GM20000 (cell line): ENCODE data around the gene PLD5.
"Not testable (repeated sequence)": the region's sequence is repeated elsewhere in the genome, so short reads cannot be mapped to it uniquely, and the experiment has no call there.

Experiments
- DNase-seq: peaks from one replicate; pipeline ENCODE4 v3.0.0; 2012; ENCODE audit warnings: low spot score
- TF ChIP-seq, protein P1 (sequence below): IDR thresholded peaks from 2 replicates; pipeline ENCODE4 v1.5.1; 2012; ENCODE audit warnings: mild to moderate bottlenecking, control low read depth; ENCODE audit errors: extremely low read depth, missing control alignments

PLD5 gene

DNA sequence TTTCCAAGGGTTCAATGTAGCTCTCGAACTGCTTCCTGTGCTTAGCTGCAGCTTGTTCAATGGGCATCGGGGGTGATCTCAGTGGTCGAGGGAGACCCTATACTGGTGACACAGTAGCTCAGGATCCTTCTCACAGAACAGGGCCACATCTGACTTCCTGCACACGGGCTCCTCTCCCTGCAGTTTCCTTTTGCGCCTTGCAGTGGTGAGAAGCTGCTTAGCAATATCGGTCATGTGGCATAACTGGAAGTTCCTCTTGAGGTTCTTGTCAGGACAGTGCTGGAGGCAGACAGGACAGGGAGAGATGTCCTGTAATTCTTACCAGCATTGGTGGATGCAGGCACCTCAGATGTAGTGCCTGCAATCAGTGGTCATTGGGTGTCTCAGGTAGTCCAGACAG is 385.1 kb downstream of the PLD5 start:
- DNase-seq = peak; percentile 6
- TF ChIP-seq, protein P1, sequence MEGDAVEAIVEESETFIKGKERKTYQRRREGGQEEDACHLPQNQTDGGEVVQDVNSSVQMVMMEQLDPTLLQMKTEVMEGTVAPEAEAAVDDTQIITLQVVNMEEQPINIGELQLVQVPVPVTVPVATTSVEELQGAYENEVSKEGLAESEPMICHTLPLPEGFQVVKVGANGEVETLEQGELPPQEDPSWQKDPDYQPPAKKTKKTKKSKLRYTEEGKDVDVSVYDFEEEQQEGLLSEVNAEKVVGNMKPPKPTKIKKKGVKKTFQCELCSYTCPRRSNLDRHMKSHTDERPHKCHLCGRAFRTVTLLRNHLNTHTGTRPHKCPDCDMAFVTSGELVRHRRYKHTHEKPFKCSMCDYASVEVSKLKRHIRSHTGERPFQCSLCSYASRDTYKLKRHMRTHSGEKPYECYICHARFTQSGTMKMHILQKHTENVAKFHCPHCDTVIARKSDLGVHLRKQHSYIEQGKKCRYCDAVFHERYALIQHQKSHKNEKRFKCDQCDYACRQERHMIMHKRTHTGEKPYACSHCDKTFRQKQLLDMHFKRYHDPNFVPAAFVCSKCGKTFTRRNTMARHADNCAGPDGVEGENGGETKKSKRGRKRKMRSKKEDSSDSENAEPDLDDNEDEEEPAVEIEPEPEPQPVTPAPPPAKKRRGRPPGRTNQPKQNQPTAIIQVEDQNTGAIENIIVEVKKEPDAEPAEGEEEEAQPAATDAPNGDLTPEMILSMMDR = no peak

DNA sequence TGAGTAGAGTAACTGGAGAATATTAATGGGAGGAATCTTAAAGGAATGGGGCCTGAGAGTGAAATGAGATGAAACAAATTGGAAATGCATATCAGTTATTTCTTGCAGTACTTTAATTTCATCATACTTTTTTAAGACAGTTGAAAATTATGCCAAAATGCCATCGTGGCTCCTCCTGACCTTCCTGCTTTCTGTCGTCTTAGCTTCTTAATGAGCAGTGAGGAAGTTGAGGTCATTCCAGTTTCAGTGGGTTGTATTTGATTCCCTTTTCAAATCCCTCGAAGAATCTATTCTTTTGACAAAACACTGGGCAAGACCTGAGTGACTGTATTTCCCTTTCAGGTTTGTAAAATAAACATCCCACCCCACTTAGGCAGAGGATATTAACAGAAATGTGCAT is 390.7 kb downstream of the PLD5 start:
- TF ChIP-seq, protein P1 = no peak
- no peak for DNase-seq

DNA sequence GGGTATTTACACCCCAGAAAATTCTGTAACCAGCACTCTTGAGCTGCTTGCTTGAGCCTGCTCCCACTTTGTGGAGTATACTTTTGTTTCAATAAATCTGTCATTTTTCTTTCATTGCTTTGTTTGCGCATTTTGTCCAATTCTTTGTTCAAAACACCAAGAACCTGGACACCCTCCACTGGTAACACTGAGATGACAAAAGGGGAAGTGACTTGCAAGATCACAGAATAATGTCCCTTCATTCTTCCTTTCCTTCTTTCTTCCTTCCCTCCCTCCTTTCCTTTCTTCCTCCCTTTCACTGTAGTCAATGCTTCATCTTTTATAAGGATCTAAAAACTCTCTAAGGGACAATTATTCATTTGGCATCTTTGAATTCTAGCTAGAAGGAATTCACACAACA is 391.1 kb downstream of the PLD5 start:
- TF ChIP-seq, protein P1 = no peak

DNA sequence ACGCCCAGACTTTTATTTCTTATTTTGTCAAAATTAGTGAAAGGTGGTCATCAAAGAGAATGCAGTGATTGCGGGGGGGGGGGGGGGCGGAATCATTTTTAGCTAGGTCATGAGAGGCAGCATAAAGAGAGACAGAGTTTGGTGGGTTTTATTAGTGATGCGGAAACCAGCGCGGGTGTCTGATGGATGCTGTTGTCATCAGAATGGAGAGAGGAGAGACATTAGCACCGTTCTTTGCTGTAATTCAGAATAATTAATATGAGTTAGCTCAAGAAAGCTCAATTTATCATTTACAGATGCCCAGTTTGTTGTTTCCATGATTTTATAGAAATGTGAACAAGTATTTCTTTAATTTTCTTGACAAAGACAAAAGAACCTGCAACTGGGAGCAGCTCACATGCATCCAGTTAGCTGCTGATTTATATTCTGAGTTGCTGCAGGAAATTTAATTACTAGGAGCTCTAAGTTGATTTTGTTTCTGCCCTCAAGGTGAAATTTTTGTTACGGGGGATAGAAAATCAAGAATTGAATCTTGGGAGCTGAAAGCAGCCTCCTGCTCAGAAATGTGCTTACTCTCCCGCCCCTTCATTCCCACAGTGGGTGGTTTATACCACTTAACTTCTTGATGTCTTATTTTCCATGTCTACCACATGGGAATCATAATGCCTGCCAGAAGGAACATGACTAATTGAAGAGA is 392.2 kb downstream of the PLD5 start:
- no peak for DNase-seq

More for the DNA sequence above, 391.1 kb downstream of the PLD5 start:
- no peak for DNase-seq

DNA sequence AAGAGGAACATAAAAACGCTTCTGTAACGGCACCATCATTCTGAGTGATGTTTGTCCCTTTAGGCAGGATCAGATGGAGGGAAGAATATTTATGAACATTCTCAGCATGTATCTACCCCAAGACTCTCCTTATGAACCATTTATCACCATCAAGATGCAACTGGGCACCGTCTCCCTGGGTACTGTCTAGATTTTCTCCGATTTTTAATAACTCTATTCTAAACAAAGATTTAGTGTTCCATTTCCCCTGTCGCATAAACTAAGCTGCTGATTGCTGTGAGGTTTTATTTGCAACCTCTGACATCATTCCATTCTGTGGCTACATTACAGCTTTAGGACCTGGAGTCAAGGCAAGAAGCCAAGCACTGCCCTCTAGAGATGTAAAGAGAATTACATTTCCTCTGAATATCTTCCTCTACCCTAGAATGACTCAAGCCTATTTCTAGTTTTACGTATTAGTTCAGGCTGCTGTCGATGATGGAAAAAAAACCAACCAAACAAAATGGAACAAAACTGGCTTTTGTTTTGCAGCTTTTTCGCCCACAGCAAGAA is 395.5 kb downstream of the PLD5 start:
- TF ChIP-seq, protein P1 = no peak
- no peak for DNase-seq

More for the DNA sequence above, 392.2 kb downstream of the PLD5 start:
- TF ChIP-seq, protein P1 = no peak

DNA sequence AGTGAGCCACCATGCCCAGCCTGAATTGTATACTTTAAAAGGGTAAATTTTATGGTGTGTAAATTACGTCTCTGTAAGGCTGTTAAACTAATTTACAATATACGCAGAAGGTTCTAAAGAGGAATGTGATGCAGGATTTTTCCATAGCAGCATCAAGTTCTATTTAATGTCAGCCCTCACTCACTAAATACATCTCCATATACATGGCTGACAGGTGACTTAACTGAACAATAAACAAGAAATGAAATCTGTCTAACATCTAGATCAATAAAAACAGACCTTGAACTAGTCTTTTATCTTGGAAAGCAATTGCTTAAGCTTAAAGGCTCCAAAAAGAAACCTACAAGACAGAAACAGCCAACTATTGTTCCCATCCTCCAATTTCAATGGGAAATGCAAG is 404.1 kb downstream of the PLD5 start:
- TF ChIP-seq, protein P1 = no peak
- DNase-seq = no peak

DNA sequence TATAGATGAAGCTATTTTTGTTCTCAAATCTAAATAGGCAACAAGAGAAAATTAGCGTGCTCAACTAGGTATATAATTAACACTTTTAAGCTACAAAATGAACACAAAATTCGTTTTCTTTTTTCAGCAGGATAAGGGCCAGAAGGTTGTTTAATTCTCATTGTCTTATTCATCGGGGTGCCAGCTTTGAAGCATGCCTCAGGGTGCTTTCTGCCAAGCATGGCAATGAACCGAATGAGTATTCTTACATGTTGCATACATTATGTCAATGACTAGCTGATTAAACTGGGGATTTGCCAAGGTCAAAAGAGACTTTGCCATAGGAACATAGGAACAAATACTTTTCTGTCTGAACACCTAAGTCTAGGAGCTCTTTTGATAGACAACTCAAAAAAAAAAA is 423.6 kb downstream of the PLD5 start:
- TF ChIP-seq, protein P1 = no peak
- DNase-seq = no peak

DNA sequence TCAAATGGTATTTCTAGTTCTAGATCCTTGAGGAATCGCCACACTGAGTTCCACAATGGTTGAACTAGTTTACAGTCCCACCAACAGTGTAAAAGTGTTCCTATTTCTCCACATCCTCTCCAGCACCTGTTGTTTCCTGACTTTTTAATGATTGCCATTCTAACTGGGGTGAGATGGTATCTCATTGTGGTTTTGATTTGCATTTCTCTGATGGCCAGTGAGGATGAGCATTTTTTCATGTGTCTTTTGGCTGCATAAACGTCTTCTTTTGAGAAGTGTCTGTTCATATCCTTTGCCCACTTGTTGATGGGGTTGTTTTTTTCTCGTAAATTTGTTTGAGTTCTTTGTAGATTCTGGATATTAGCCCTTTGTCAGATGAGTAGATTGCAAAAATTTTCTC is 427.2 kb downstream of the PLD5 start:
- not testable (repeated sequence) for DNase-seq
